Activated CD4-positive, CD25-positive, alpha-beta regulatory T cell treated with anti-CD3 and anti-CD28 coated beads, Interleukin-2, amount 50 U/mL, for 72 hours (primary cell): ENCODE data around the gene CELF1.
"Not testable (repeated sequence)": the region's sequence is repeated elsewhere in the genome, so short reads cannot be mapped to it uniquely, and the experiment has no call there.

ENCODE experiments used
- DNase-seq: peaks from one replicate; pipeline ENCODE4 v3.0.0; 2021

CELF1 gene

GRCh38 chr11:47536915-47537314 lies 16.0 kb downstream of the CELF1 start:
- no peak for DNase-seq

GRCh38 chr11:47534704-47535251 lies 18.2 kb downstream of the CELF1 start:
- DNase-seq, result no peak

GRCh38 chr11:47533690-47534151 lies 19.2 kb downstream of the CELF1 start:
- no peak for DNase-seq

GRCh38 chr11:47532597-47533213 lies 20.2 kb downstream of the CELF1 start:
- DNase-seq, result no peak

GRCh38 chr11:47531666-47532065 lies 21.3 kb downstream of the CELF1 start:
- no peak for DNase-seq

- not testable (repeated sequence) for DNase-seq
Observed at GRCh38 chr11:47530721-47531120, 22.2 kb downstream of the CELF1 start.

- DNase-seq, result no peak
Observed at GRCh38 chr11:47529951-47530350, 23.0 kb downstream of the CELF1 start.

GRCh38 chr11:47527186-47527585 lies 25.7 kb downstream of the CELF1 start:
- DNase-seq, result no peak

GRCh38 chr11:47526032-47526431 lies 26.9 kb downstream of the CELF1 start:
- DNase-seq, result not testable (repeated sequence)

GRCh38 chr11:47524291-47524874 lies 28.5 kb downstream of the CELF1 start:
- no peak for DNase-seq

- no peak for DNase-seq
Observed at GRCh38 chr11:47523490-47524225, 29.3 kb downstream of the CELF1 start.

GRCh38 chr11:47518212-47518964 lies 34.5 kb downstream of the CELF1 start:
- no peak for DNase-seq

GRCh38 chr11:47516984-47517853 lies 35.7 kb downstream of the CELF1 start:
- DNase-seq, result no peak

GRCh38 chr11:47516155-47516554 lies 36.8 kb downstream of the CELF1 start:
- no peak for DNase-seq

- DNase-seq, result no peak
Observed at GRCh38 chr11:47514825-47515647, 37.9 kb downstream of the CELF1 start.

GRCh38 chr11:47512701-47513100 lies 40.2 kb downstream of the CELF1 start:
- DNase-seq, result no peak

- no peak for DNase-seq
Observed at GRCh38 chr11:47511917-47512316, 41.0 kb downstream of the CELF1 start.

- DNase-seq, result no peak
Observed at GRCh38 chr11:47510209-47510608, 42.7 kb downstream of the CELF1 start.

- no peak for DNase-seq
Observed at GRCh38 chr11:47509077-47509536, 43.8 kb downstream of the CELF1 start.

- DNase-seq, result no peak
Observed at GRCh38 chr11:47508240-47508957, 44.5 kb downstream of the CELF1 start.
